Neural cell (in vitro differentiated cells): ENCODE results near the gene USP34. TPM values are rescaled to one million over a fixed set of nuclear protein-coding genes. Genes with fewer than 3 reads are reported as not detected.

ENCODE experiments used
- H2AFZ ChIP-seq: fragments of 200-600, 300-800 bp; sonication (generic), shearing (Covaris generic); 2 replicates; pipeline ENCODE4 v1.6.0; 2014; ENCODE audit warnings: low read depth, mild to moderate bottlenecking, antibody characterized with exemption, low read length, moderate library complexity
- H3F3A ChIP-seq: fragments of 200-600 bp; shearing (Covaris generic); 2 replicates; pipeline ENCODE4 v1.6.1; 2016; ENCODE audit warnings: mild to moderate bottlenecking, moderate library complexity, mixed read lengths, antibody characterized with exemption, low read length; ENCODE audit not compliant: insufficient read depth, poor library complexity, severe bottlenecking
- H3K27ac ChIP-seq: fragments of 200-600, 300-800 bp; sonication (generic), shearing (Covaris generic); 2 replicates; pipeline ENCODE4 v1.5.1; 2014; ENCODE audit warnings: mild to moderate bottlenecking, low read length, moderate library complexity
- H3K27me3 ChIP-seq: fragments of 300-800, 200-600 bp; sonication (generic), shearing (Covaris generic); 2 replicates; pipeline ENCODE4 v1.6.0; 2014; ENCODE audit warnings: mild to moderate bottlenecking, low read depth, low read length, moderate library complexity; ENCODE audit not compliant: insufficient read depth
- H3K36me3 ChIP-seq: fragments of 300-800, 200-600 bp; sonication (generic), shearing (Covaris generic); 2 replicates; pipeline ENCODE4 v1.5.1; 2014; ENCODE audit warnings: mild to moderate bottlenecking, antibody characterized with exemption, low read length, moderate library complexity; ENCODE audit not compliant: insufficient read depth
- H3K4me2 ChIP-seq: fragments of 300-800, 200-600 bp; sonication (generic), shearing (Covaris generic); 2 replicates; pipeline ENCODE4 v1.6.0; 2014; ENCODE audit warnings: mild to moderate bottlenecking, low read length
- H3K4me3 ChIP-seq: fragments of 300-800, 200-600 bp; sonication (generic), shearing (Covaris generic); 2 replicates; pipeline ENCODE4 v1.5.1; 2014; ENCODE audit warnings: mild to moderate bottlenecking, low read length, moderate library complexity
- H3K79me2 ChIP-seq: fragments of 200-600 bp; shearing (Covaris generic); replicated peaks from 2 replicates; pipeline ENCODE4 v1.6.0; 2014; ENCODE audit warnings: mild to moderate bottlenecking, low read length, moderate library complexity; ENCODE audit not compliant: insufficient read depth
- H3K9ac ChIP-seq: fragments of 300-800, 200-600 bp; sonication (generic), shearing (Covaris generic); 2 replicates; pipeline ENCODE4 v1.6.1; 2016; ENCODE audit warnings: mild to moderate bottlenecking, low read length, mixed read lengths
- H3K9me2 ChIP-seq: fragments of 200-600 bp; shearing (Covaris generic); 2 replicates; pipeline ENCODE4 v1.6.1; 2016; ENCODE audit warnings: mild to moderate bottlenecking, low read length, mixed read lengths; ENCODE audit not compliant: insufficient read depth
- H3K9me3 ChIP-seq: fragments of 200-600, 300-800 bp; sonication (generic), shearing (Covaris generic); 2 replicates; pipeline ENCODE4 v1.6.1; 2016; ENCODE audit warnings: mild to moderate bottlenecking, mixed run types, low read length, moderate library complexity, mixed read lengths
- H4K20me1 ChIP-seq: fragments of 200-600 bp; shearing (Covaris generic); 2 replicates; pipeline ENCODE4 v1.6.1; 2016; ENCODE audit warnings: mild to moderate bottlenecking, mixed run types; ENCODE audit not compliant: insufficient read depth
- CTCF ChIP-seq: fragments of 450-650 bp; IDR thresholded peaks from 2 replicates; pipeline ENCODE4 v1.5.1; 2014; ENCODE audit warnings: antibody characterized with exemption, mild to moderate bottlenecking, moderate library complexity; ENCODE audit not compliant: poor library complexity, severe bottlenecking
- EP300 ChIP-seq: fragments of 450-650 bp; conservative IDR thresholded peaks from 2 replicates; pipeline ENCODE4 v1.6.1; 2014; ENCODE audit warnings: antibody characterized with exemption, mild to moderate bottlenecking, moderate library complexity; ENCODE audit not compliant: poor library complexity, severe bottlenecking
- EZH2 ChIP-seq: fragments of 200-600, 300-800 bp; shearing (Covaris generic), sonication (generic); IDR thresholded peaks from 2 replicates; pipeline ENCODE4 v1.6.1; 2014; ENCODE audit warnings: antibody characterized with exemption, low read length, borderline replicate concordance, mild to moderate bottlenecking; ENCODE audit not compliant: insufficient read depth, poor library complexity, severe bottlenecking
- MXI1 ChIP-seq: fragments of 450-650 bp; conservative IDR thresholded peaks from 2 replicates; pipeline ENCODE4 v1.6.1; 2014; ENCODE audit warnings: antibody characterized with exemption, mild to moderate bottlenecking; ENCODE audit not compliant: poor library complexity, severe bottlenecking
- POLR2AphosphoS5 ChIP-seq: IDR thresholded peaks from 2 replicates; pipeline ENCODE4 v1.6.1; 2012
- RAD21 ChIP-seq: fragments of 450-650 bp; conservative IDR thresholded peaks from 2 replicates; pipeline ENCODE4 v1.6.1; 2014; ENCODE audit warnings: antibody characterized with exemption, mild to moderate bottlenecking, moderate library complexity
- REST ChIP-seq: IDR thresholded peaks from 2 replicates; pipeline ENCODE4 v1.6.1; 2012; ENCODE audit warnings: borderline replicate concordance
- SMC3 ChIP-seq: fragments of 450-650 bp; conservative IDR thresholded peaks from 2 replicates; pipeline ENCODE4 v1.6.1; 2014; ENCODE audit warnings: antibody characterized with exemption, mild to moderate bottlenecking, moderate library complexity; ENCODE audit not compliant: poor library complexity
- TAF1 ChIP-seq: IDR thresholded peaks from 2 replicates; pipeline ENCODE4 v1.6.1; 2012; ENCODE audit warnings: low read depth
- polyA plus RNA-seq: library from polyadenylated mRNA; depleted of rRNA; stranded (reverse); fragments of >200 nt; gene quantifications from 2 replicates; pipeline ENCODE4 v1.2.3, GENCODE V29; 2014

Gene USP34
- polyA plus RNA-seq, 1 donor from 2014 or later, result 87.9 TPM

GRCh38 chr2:61254536-61254935 is 216.4 kb downstream of the USP34 start:
- Histone ChIP-seq H3K4me3 (no peak overlapping the region), H3K4me2 (no peak overlapping the region), H3K27ac (no peak overlapping the region), H3K79me2 (no peaks in the 10 kb centered on the region), H3F3A (no peaks in the 10 kb centered on the region), H3K9me3 (no peaks in the 10 kb centered on the region), H3K27me3 (no peaks in the 10 kb centered on the region), H3K9me2 (no peaks in the 10 kb centered on the region), H3K9ac (no peak overlapping the region), H4K20me1 (no peaks in the 10 kb centered on the region), H3K36me3 (no peaks in the 10 kb centered on the region), H2AFZ (no peak overlapping the region)
- TF ChIP-seq REST, result no peak
- TF ChIP-seq TAF1, result no peak

GRCh38 chr2:61253136-61253535 is 217.8 kb downstream of the USP34 start:
- H3K4me3 ChIP-seq, result no peak overlapping the region
- TF ChIP-seq EZH2 (no peak), EP300 (no peak), POLR2AphosphoS5 (no peak), RAD21 (no peak), MXI1 (no peak), TAF1 (no peak), REST (no peak), CTCF (no peak), SMC3 (no peak)
- H4K20me1 ChIP-seq, result no peaks in the 10 kb centered on the region
- no peak overlapping the region for H3K4me2 ChIP-seq
- no peaks in the 10 kb centered on the region for H3K9me2 ChIP-seq
- H3K9me3 ChIP-seq, result no peaks in the 10 kb centered on the region
- H3K9ac ChIP-seq, result no peak overlapping the region
- no peak overlapping the region for H3K27ac ChIP-seq
- H3F3A ChIP-seq, result no peaks in the 10 kb centered on the region
- H3K79me2 ChIP-seq, result no peaks in the 10 kb centered on the region
- no peaks in the 10 kb centered on the region for H3K27me3 ChIP-seq
- no peak overlapping the region for H2AFZ ChIP-seq
- peaks cover 5% of the 10 kb centered on the region for H3K36me3 ChIP-seq
